ENCODE results near the gene KRT39. TPM values are rescaled to one million over a fixed set of nuclear protein-coding genes. Genes with fewer than 3 reads are reported as not detected.
A peak's percentile ranks its signal among the peaks of the same experiment; 100 is the strongest.

KRT39 gene
- total and polyA plus RNA-seq, 2 of the 13 experiments (the other 11 are each of a cell fraction or from before 2014, with no cell fraction given) = 0.07 to 1.2 TPM

DNA sequence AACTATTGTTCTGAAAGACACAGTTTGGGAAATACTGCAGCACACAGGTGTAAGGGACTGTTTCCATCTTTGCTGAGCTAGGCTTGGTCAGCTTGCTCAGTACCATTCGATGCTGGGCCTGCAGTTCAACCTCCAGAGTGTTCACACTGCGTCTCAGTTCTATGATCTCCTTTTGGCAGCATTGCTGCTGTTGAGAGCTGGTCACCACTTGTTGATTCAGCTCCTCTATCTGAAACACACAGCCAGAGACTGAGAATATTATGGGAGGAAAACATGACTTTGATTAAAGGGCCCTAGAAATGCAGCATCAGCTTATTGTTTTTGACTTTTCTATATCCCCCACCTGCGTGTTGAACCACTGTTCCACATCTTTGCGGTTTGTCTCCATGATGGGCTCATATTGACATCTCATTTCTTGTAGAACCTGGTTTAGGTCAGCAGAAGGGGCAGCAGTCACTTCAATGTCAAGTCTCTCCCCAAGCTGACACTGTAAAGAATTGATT is 4.6 kb downstream of the KRT39 start:
- no peak overlapping the region for H3K27ac ChIP-seq (ENCODE audit: extremely low read length, insufficient read depth, low read length)
- ATAC-seq (no peak), DNase-seq (ENCODE audit: low spot score) (no peak), FAIRE-seq (no peak)
- H3K4me2 ChIP-seq (ENCODE audit: low read depth, low read length) = no peak overlapping the region
- intact Hi-C loops (cut with micrococcal nuclease; ENCODE audit: unreplicated experiment) = no loop called here
- H3K9ac ChIP-seq (ENCODE audit: insufficient read depth, low read depth, low read length) = no peak overlapping the region
- in situ Hi-C loops (cut with HindIII; ENCODE audit: extremely low pct_ligation_motif_present, low pct_unique_long_range_greater_than_20kb) = loop anchor here (5.0 kb wide), 1 partner anchor 40 kb away; no protein-coding TSS in a partner anchor
- 0 out of 2 replicates have a peak, but pooled peaks cover 6% of the 10 kb centered on the region for H3K9me3 ChIP-seq (ENCODE audit: low read length)
- 95% methylated on average over 4 of the region's 4 CpGs for WGBS (ENCODE audit: low lambda C conversion rate)
- peaks cover 46% of the 10 kb centered on the region for H3K4me1 ChIP-seq (ENCODE audit: insufficient read depth, low read length)
- no peak overlapping the region for H3K4me3 ChIP-seq (replicated peaks in 1 of 3; ENCODE audit: insufficient read depth in 1 of 3, low read depth in 2 of 3, low read length in 3 of 3)
- no peaks in the 10 kb centered on the region for H3K79me2 ChIP-seq (ENCODE audit: insufficient read depth, low read length)
- CTCF ChIA-PET (ENCODE audit: low intra/inter-chr PET ratio, low total read pairs) = no interaction called here
- no peaks in the 10 kb centered on the region for H3K36me3 ChIP-seq (replicated peaks in 1 of 2; ENCODE audit: control insufficient read depth in 1 of 2, insufficient read depth in 2 of 2, low read length in 2 of 2)
- no peak for TF ChIP-seq ATRX (CRISPR knock-in tag; IDR thresholded peaks at IDR 0.05; ENCODE audit: borderline replicate concordance)
- TF ChIP-seq, protein P1, sequence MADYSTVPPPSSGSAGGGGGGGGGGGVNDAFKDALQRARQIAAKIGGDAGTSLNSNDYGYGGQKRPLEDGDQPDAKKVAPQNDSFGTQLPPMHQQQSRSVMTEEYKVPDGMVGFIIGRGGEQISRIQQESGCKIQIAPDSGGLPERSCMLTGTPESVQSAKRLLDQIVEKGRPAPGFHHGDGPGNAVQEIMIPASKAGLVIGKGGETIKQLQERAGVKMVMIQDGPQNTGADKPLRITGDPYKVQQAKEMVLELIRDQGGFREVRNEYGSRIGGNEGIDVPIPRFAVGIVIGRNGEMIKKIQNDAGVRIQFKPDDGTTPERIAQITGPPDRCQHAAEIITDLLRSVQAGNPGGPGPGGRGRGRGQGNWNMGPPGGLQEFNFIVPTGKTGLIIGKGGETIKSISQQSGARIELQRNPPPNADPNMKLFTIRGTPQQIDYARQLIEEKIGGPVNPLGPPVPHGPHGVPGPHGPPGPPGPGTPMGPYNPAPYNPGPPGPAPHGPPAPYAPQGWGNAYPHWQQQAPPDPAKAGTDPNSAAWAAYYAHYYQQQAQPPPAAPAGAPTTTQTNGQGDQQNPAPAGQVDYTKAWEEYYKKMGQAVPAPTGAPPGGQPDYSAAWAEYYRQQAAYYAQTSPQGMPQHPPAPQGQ (CRISPR knock-in tag; IDR thresholded peaks at IDR 0.05; ENCODE audit: borderline replicate concordance) = no peak
- no peak for TF ChIP-seq KLF9 (CRISPR knock-in tag; IDR thresholded peaks at IDR 0.05; ENCODE audit: low read depth)
- TF ChIP-seq MAFK (conservative IDR thresholded peaks at IDR 0.05 in 1 of 2, IDR thresholded peaks at IDR 0.05 in 1 of 2; ENCODE audit: low read length in 2 of 2) = peak; percentile 38 to 68; a peak in 2 of 4 replicates
- peak; percentile 45 for TF ChIP-seq MAFF (IDR thresholded peaks at IDR 0.05; ENCODE audit: low read depth, low read length)
- TF ChIP-seq GABPA (IDR thresholded peaks at IDR 0.05; ENCODE audit: low read depth, low read length) = no peak
- TF ChIP-seq GABPA (CRISPR knock-in tag; IDR thresholded peaks at IDR 0.05; ENCODE audit: low read depth) = no peak
- TF ChIP-seq BRCA1 (CRISPR knock-in tag; IDR thresholded peaks at IDR 0.05) = no peak
- no peak for TF ChIP-seq TCF7L2 (IDR thresholded peaks at IDR 0.05; ENCODE audit: low read depth, low read length)
- TF ChIP-seq SYNCRIP (IDR thresholded peaks at IDR 0.05; ENCODE audit: insufficient read depth, low read depth, low read length) = no peak
- TF ChIP-seq ZNF281 (CRISPR knock-in tag; IDR thresholded peaks at IDR 0.05; ENCODE audit: borderline replicate concordance) = no peak
- no peak for TF ChIP-seq ZNF296 (CRISPR knock-in tag; conservative IDR thresholded peaks at IDR 0.05)
- TF ChIP-seq HMG20B (CRISPR knock-in tag; conservative IDR thresholded peaks at IDR 0.05) = no peak
- no peak for TF ChIP-seq ZNF225 (CRISPR knock-in tag; IDR thresholded peaks at IDR 0.05)
- no peaks in the 10 kb centered on the region for H3K27me3 ChIP-seq (ENCODE audit: control insufficient read depth in 1 of 2, insufficient read depth in 2 of 2, low read length in 2 of 2)
- BruUV-seq (replicated peaks) = no TSS peak
- no peak overlapping the region for H2AFZ ChIP-seq (ENCODE audit: low read length)
- no peaks in the 10 kb centered on the region for H4K20me1 ChIP-seq (ENCODE audit: insufficient read depth, low read length)
- POLR2A ChIA-PET = no interaction called here

Data from HepG2 (cell line).